Endothelial cell (in vitro differentiated cells): ENCODE results near the gene NIP7. TPM values are rescaled to one million over a fixed set of nuclear protein-coding genes. Genes with fewer than 3 reads are reported as not detected.
A peak's percentile ranks its signal among the peaks of the same experiment; 100 is the strongest.

ENCODE experiments used
- DNase-seq: peaks from one replicate; pipeline ENCODE4 v3.0.0; 2021; ENCODE audit warnings: low spot score
- H3K27ac Mint-ChIP-seq: one replicate; pipeline ENCODE4 v1.8.0; 2021; ENCODE audit warnings: mixed read lengths, inconsistent platforms; ENCODE audit not compliant: unreplicated experiment
- H3K27me3 Mint-ChIP-seq: one replicate; pipeline ENCODE4 v1.8.0; 2021; ENCODE audit warnings: mild to moderate bottlenecking, moderate library complexity, mixed read lengths, inconsistent platforms; ENCODE audit not compliant: unreplicated experiment
- H3K36me3 Mint-ChIP-seq: one replicate; pipeline ENCODE4 v1.8.0; 2021; ENCODE audit warnings: mild to moderate bottlenecking, low read depth, mixed read lengths, inconsistent platforms; ENCODE audit not compliant: unreplicated experiment
- H3K4me1 Mint-ChIP-seq: one replicate; pipeline ENCODE4 v1.8.0; 2021; ENCODE audit warnings: mild to moderate bottlenecking, mixed read lengths, inconsistent platforms; ENCODE audit not compliant: unreplicated experiment
- H3K4me3 Mint-ChIP-seq: one replicate; pipeline ENCODE4 v1.8.0; 2021; ENCODE audit warnings: mild to moderate bottlenecking, mixed read lengths, inconsistent platforms; ENCODE audit not compliant: unreplicated experiment
- H3K9me3 Mint-ChIP-seq: one replicate; pipeline ENCODE4 v1.8.0; 2021; ENCODE audit warnings: mixed read lengths, inconsistent platforms; ENCODE audit not compliant: unreplicated experiment
- total RNA-seq: library from RNA; stranded (reverse); fragmentation: NEBNext Ultra II Directional; extraction: Animal tissue kit (Norgen Biotek cat#: 25700); gene quantifications from one replicate; pipeline ENCODE4 v1.2.1, GENCODE V29; 2021; ENCODE audit not compliant: unreplicated experiment
- TF ChIP-seq, protein P1 (sequence below): fragments of 200-600 bp; sonication (generic); IDR thresholded peaks from one replicate; pipeline ENCODE4 v1.5.0; 2021; ENCODE audit warnings: antibody characterized with exemption; ENCODE audit not compliant: unreplicated experiment

The NIP7 gene
- total RNA-seq, 1 donor from 2014 or later: 34.4 TPM

DNA sequence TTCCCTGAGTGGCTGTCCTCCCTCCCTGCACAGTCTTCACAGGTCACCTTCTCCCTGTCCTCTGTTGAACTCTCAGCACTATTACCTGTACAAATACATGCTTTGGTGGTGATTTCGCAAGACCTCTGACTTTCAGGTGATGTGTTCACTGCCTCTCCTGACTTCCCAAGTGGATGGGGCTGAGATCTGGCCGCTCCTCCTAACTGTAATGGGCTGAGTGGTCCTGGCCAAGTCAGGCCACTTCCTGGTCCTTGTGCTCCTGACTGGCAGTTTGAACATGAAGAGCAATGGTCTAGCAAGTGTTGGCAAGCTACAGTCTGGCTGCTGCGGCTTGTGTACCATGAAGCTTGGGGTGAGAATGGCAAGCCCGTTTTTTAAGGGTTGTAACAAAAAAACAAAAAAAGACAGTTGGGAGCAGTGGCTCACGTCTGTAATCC lies 23.7 kb downstream of the NIP7 start:
- TF ChIP-seq, protein P1, sequence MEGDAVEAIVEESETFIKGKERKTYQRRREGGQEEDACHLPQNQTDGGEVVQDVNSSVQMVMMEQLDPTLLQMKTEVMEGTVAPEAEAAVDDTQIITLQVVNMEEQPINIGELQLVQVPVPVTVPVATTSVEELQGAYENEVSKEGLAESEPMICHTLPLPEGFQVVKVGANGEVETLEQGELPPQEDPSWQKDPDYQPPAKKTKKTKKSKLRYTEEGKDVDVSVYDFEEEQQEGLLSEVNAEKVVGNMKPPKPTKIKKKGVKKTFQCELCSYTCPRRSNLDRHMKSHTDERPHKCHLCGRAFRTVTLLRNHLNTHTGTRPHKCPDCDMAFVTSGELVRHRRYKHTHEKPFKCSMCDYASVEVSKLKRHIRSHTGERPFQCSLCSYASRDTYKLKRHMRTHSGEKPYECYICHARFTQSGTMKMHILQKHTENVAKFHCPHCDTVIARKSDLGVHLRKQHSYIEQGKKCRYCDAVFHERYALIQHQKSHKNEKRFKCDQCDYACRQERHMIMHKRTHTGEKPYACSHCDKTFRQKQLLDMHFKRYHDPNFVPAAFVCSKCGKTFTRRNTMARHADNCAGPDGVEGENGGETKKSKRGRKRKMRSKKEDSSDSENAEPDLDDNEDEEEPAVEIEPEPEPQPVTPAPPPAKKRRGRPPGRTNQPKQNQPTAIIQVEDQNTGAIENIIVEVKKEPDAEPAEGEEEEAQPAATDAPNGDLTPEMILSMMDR: no peak
- Mint-ChIP-seq H3K27ac (no peak overlapping the region), H3K36me3 (peaks cover 44% of the 10 kb centered on the region), H3K9me3 (no peaks in the 10 kb centered on the region), H3K4me3 (no peak overlapping the region), H3K27me3 (peaks cover 5% of the 10 kb centered on the region), H3K4me1 (peaks cover 25% of the 10 kb centered on the region)
- no peak for DNase-seq

DNA sequence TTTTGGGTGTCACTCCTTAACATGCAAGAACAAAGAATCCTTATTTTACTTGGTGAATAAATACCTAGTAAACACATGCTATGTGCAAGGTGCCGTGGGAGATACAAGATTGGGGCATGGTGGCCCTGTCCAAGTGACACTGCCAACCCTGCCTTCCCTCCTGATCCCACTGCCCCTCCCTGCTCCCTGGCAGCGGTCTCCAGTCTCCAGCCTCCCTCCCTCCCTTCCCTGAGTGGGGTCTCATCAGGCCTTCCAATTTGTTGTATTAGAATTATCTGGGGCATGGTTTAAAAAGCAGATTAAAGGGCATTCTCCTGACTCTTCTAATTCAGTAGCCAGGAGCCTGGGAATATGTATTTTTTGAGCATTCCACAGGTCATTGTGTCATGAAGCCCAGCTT lies 24.5 kb downstream of the NIP7 start:
- H3K4me1 Mint-ChIP-seq: peaks cover 30% of the 10 kb centered on the region
- no peak overlapping the region for H3K27ac Mint-ChIP-seq
- H3K9me3 Mint-ChIP-seq: no peaks in the 10 kb centered on the region
- H3K36me3 Mint-ChIP-seq: peaks cover 44% of the 10 kb centered on the region
- no peak overlapping the region for H3K4me3 Mint-ChIP-seq
- peaks cover 5% of the 10 kb centered on the region for H3K27me3 Mint-ChIP-seq
- no peak for DNase-seq
- TF ChIP-seq, protein P1: no peak

DNA sequence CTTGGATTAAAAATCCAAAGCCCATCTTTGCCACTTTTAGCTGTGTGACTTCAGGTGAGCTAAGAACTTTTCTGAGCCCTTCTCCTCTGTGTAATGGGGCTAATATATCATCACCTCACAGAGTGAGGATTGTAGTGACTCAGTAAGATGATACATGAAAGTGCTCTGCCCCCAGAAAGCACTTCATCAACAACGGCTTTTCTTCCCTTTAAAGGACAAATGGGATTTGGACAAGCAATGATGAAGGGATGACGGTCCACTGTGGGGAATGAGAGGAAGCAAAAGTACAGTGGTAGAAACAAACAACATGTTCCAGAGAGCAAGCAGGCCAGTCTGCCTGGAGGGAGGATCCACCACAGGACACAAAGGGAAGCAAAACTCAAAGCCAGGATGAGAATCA lies 26.3 kb downstream of the NIP7 start:
- TF ChIP-seq, protein P1: no peak
- Mint-ChIP-seq H3K27ac (peak overlapping the region; percentile 81), H3K9me3 (no peaks in the 10 kb centered on the region), H3K36me3 (peaks cover 56% of the 10 kb centered on the region), H3K27me3 (peaks cover 5% of the 10 kb centered on the region), H3K4me1 (peaks cover 40% of the 10 kb centered on the region), H3K4me3 (peak overlapping the region; percentile 45)
- DNase-seq: no peak

DNA sequence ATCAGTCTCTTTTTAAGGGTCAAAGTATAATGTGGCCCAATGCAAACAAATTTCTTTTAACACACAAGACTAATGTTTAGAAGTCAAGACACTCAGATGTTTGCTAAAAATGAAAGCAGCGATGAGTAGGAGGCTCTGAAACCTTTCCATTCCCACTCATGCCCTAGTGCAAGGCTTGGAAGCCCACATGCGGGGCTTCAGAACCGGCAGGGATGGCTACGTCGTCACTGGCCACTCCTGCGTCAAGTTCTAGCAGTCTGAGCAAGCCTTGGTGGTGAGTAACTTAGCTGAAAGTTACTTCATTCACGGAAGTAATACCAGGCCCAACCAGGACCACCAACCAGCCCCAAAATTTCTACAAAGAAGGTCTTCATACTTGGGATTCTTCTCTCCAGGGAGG lies 26.9 kb downstream of the NIP7 start:
- Mint-ChIP-seq H3K36me3 (peaks cover 54% of the 10 kb centered on the region), H3K4me3 (no peak overlapping the region), H3K27me3 (peaks cover 5% of the 10 kb centered on the region), H3K27ac (peak overlapping the region; percentile 92), H3K9me3 (no peaks in the 10 kb centered on the region), H3K4me1 (peaks cover 42% of the 10 kb centered on the region)
- no peak for DNase-seq
- TF ChIP-seq, protein P1: no peak

DNA sequence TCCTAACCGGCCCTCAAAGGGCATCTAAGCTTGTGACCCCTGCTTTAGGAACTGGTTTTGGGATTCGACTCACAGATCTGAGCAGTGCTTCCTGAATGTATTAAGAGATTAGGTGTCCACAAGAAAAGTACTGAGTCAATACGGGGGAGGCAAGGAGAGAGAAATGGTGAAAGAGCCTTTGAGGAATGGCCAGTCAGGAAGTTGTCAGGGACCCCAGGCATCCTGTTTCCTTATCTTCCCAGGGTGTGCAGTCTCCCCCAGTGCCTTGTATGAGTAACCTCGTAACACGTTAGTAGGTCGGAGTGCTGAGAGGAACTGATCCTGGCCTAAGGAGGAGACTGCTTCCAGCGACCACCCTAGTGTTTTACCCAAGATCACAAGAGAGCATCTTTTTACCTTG lies 28.4 kb downstream of the NIP7 start:
- Mint-ChIP-seq H3K4me1 (peaks cover 55% of the 10 kb centered on the region), H3K27me3 (peaks cover 5% of the 10 kb centered on the region), H3K27ac (peak overlapping the region; percentile 92), H3K9me3 (no peaks in the 10 kb centered on the region), H3K4me3 (peak overlapping the region; percentile 29), H3K36me3 (peaks cover 46% of the 10 kb centered on the region)
- TF ChIP-seq, protein P1: no peak
- peak; percentile 27 for DNase-seq
